NCI-H2196 (cell line): Measurements from ENCODE around the gene CSE1L.
"Not testable (repeated sequence)": the region's sequence is repeated elsewhere in the genome, so short reads cannot be mapped to it uniquely, and the experiment has no call there.

Source experiments
- DNase-seq: peaks from one replicate; lab custom pipeline; 2025; ENCODE audit not compliant: unreplicated experiment; lab: John Stamatoyannopoulos, UW

CSE1L gene

GRCh38 chr20:49122920-49123319 is 76.8 kb downstream of the CSE1L start:
- DNase-seq, result no peak

GRCh38 chr20:49123982-49124381 is 77.9 kb downstream of the CSE1L start:
- DNase-seq, result no peak

GRCh38 chr20:49132995-49133478 is 86.9 kb downstream of the CSE1L start:
- DNase-seq, result peak; percentile 76

- no peak for DNase-seq
These were observed 87.5 kb downstream of the CSE1L start for GRCh38 chr20:49133571-49133970.

GRCh38 chr20:49134797-49135196 is 88.7 kb downstream of the CSE1L start:
- not testable (repeated sequence) for DNase-seq

- DNase-seq, result no peak
These were observed 90.9 kb downstream of the CSE1L start for GRCh38 chr20:49136817-49137571.

GRCh38 chr20:49138431-49138830 is 92.3 kb downstream of the CSE1L start:
- no peak for DNase-seq

GRCh38 chr20:49140411-49140810 is 94.3 kb downstream of the CSE1L start:
- DNase-seq, result no peak

GRCh38 chr20:49140834-49141233 is 94.7 kb downstream of the CSE1L start:
- no peak for DNase-seq
